ENCODE measurements around the gene VPS13D. TPM values are rescaled to one million over a fixed set of nuclear protein-coding genes. Genes with fewer than 3 reads are reported as not detected.

Gene VPS13D
- total RNA-seq, 1 donor from 2014 or later, result 33.6 TPM

DNA sequence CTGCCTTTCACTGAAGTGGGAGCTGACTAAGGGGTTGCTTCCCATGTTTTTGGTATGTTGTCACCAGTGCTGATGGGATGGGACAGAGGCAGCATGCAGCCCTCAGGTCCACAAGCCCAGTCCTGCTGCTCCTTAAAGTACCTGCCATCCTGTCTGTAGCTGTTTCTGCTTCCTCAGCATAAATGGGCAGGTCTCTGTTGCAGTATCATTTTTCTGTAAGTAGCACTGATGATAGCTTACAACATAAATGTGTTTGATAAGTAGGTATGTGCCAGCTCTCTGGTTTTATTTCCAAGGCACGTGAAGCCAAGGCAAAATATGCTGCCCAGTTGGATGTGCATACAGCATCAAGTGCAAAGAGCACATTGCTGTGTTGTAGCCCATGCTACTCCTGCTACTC lies 173.0 kb downstream of the VPS13D start:
- intact Hi-C loops (cut with micrococcal nuclease), result no loop called here
- Mint-ChIP-seq H3K9me3 (no peaks in the 10 kb centered on the region), H3K27me3 (ENCODE audit: insufficient read depth) (no peaks in the 10 kb centered on the region), H3K4me1 (ENCODE audit: low read depth) (peaks cover 37% of the 10 kb centered on the region), H3K36me3 (ENCODE audit: low read depth) (peaks cover 41% of the 10 kb centered on the region), H3K4me3 (no peak overlapping the region), H3K27ac (no peak overlapping the region)
- DNase-seq (ENCODE audit: low spot score), result no peak

DNA sequence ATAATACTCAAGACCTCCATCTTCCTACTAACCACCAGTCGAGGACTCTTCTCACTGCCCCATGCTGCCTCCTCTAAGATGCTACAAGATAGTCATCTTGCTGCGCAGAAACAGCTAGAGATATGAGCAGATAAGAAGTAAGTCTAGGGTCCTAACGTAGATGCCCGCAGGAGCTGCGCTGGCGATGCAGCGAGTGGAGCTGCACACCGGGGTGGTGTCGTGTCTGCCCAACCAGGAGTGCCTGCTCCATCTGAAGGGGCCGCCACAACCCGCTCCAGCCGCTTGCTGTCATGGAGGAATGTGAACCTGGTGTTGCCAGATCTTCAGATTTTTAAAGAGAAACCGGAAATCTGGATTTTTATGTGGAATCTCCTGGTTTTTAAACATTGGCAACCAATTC lies 175.1 kb downstream of the VPS13D start:
- Mint-ChIP-seq H3K27me3 (ENCODE audit: insufficient read depth) (no peaks in the 10 kb centered on the region), H3K27ac (no peak overlapping the region), H3K4me1 (ENCODE audit: low read depth) (peaks cover 31% of the 10 kb centered on the region), H3K36me3 (ENCODE audit: low read depth) (peaks cover 49% of the 10 kb centered on the region), H3K9me3 (peaks cover 4% of the 10 kb centered on the region), H3K4me3 (no peak overlapping the region)
- no peak for DNase-seq (ENCODE audit: low spot score)
- intact Hi-C loops (cut with micrococcal nuclease), result no loop called here

DNA sequence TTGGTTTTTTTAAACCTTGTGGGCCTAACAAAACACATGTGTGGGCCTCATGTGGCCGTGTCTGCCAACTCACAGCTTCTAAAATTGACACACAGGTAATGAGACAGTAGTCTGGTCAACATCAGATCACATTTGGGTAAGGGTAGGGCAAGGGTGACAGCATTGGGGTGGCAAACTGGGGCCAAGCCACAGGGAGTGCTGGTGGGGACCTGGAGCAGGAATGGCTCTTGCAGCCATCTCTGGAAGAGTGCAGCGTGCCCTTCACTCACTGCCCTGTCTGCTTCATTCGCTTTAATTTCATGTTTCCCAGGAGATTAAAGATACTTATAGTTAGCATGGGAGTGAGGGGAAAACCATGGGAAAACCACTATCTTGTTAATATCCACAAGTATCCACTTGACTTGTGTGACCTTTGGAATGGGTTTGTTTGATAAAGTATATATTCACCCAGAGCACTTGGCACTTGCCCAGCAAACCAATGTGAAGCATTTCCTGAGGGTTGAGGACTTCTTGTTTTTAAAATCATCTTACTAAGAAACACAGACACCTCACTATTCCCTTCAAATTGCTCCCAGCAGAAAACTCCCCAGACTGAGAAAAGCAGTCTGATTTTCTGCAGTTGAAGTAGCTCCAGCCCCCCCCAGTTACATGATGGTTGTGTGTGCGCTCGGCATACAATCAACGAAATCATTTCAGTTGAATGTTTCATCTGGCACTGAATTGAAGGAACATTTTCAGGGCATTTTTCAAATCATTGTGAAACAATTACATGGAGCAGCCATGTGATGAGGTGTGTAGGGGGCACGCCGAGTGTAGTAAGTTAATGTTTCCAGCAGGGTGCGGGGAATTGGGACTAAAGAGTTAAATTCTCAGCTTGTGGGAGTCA lies 175.7 kb downstream of the VPS13D start:
- H3K9me3 Mint-ChIP-seq, result peaks cover 9% of the 10 kb centered on the region
- no peaks in the 10 kb centered on the region for H3K27me3 Mint-ChIP-seq (ENCODE audit: insufficient read depth)
- DNase-seq (ENCODE audit: low spot score), result no peak
- H3K4me3 Mint-ChIP-seq, result no peak overlapping the region
- no peak overlapping the region for H3K27ac Mint-ChIP-seq
- H3K4me1 Mint-ChIP-seq (ENCODE audit: low read depth), result peaks cover 26% of the 10 kb centered on the region
- H3K36me3 Mint-ChIP-seq (ENCODE audit: low read depth), result peaks cover 50% of the 10 kb centered on the region
- intact Hi-C loops (cut with micrococcal nuclease), result loop anchor here (2.0 kb wide), 1 partner anchor 43 kb away; no protein-coding TSS in a partner anchor

DNA sequence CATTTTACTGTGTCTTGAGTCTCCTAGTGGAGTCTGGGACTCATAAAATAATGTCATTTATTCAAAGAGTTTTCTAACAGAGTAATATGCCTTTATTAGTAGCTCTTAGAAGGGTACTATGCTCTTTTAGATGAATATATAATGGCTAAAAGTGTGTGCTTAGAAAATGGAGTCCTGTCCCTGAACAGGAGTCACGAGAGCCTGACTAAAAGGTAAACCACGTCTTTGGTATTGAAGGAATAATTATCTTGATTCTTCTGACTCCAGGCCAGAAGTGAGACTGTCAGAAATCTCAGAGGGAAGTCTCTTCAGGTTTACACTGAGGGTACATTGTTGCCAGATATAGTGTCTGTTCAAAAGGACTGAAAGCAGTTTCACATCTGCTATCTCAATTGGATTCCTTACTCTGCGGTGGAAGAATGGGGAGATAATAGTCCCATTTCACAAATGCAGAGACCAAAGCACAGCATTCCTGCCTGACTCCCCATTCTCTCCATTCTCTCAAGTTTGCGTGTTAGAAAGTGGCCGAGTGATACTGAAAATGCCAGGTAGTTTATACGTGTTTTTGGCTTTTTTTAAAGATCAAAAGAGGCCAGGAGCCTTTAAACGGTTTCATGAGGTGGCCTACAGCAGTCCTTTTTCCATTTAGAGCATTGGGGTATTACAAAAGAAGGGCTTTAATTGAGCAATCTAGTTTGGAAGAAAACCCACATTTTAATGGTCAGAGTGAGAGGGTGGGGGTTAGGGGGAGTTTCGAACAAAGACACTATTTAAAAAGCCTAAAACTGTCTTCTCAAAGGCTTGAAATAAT lies 176.6 kb downstream of the VPS13D start:
- no peak overlapping the region for H3K4me3 Mint-ChIP-seq
- H3K27ac Mint-ChIP-seq, result no peak overlapping the region
- H3K9me3 Mint-ChIP-seq, result peaks cover 16% of the 10 kb centered on the region
- peaks cover 49% of the 10 kb centered on the region for H3K36me3 Mint-ChIP-seq (ENCODE audit: low read depth)
- DNase-seq (ENCODE audit: low spot score), result no peak
- peaks cover 26% of the 10 kb centered on the region for H3K4me1 Mint-ChIP-seq (ENCODE audit: low read depth)
- intact Hi-C loops (cut with micrococcal nuclease), result loop anchor here (1.0 to 2.0 kb wide), 2 partner anchors 42 to 213 kb away; no protein-coding TSS in a partner anchor
- H3K27me3 Mint-ChIP-seq (ENCODE audit: insufficient read depth), result no peaks in the 10 kb centered on the region

DNA sequence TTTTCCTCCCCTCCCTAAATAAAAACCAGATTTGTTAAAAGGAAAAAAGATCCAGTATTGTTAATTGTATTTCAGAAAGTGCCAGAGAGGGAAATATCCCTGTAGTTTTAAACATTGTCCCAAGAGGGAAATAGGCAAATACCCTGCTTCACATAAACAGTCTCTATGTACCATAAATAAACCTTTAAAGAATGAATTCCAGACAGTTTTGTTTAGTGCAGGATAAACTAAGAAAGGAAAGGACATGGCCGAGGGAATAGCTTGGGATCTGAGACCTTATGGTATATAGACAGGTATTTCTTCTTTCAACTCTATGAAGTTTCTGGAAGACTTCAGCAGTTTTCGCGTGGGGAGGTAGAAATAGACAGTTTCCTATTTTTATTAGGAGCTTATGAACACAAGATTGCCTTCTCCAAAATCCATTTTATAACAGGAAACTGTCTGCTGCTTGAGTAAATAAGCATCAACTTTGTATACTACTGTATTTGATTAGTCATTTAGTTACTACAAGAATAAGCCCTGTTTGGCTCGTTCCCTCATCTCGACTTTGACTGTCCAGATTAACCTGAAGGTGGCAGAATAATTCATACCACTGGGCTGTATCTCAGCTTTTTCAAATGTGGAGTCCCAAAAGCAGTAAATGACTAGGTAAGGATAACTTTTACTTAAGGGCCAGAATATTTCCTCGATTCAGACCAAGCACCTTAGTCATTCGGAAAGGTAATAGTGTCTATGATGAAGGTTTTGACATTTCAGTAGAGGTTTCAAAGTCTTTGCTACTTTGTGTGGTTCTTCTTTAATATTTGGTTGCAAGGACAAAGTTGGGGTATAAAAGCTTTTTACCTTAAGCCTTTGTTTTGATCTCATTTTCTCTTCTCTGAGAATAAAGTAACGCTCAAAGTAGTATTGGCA lies 177.5 kb downstream of the VPS13D start:
- H3K4me3 Mint-ChIP-seq, result no peak overlapping the region
- H3K4me1 Mint-ChIP-seq (ENCODE audit: low read depth), result peaks cover 26% of the 10 kb centered on the region
- H3K36me3 Mint-ChIP-seq (ENCODE audit: low read depth), result peaks cover 55% of the 10 kb centered on the region
- no peak overlapping the region for H3K27ac Mint-ChIP-seq
- H3K9me3 Mint-ChIP-seq, result peaks cover 16% of the 10 kb centered on the region
- no peak for DNase-seq (ENCODE audit: low spot score)
- intact Hi-C loops (cut with micrococcal nuclease), result loop anchor here (1.0 to 2.0 kb wide), 2 partner anchors 41 to 212 kb away; no protein-coding TSS in a partner anchor
- H3K27me3 Mint-ChIP-seq (ENCODE audit: insufficient read depth), result no peaks in the 10 kb centered on the region

DNA sequence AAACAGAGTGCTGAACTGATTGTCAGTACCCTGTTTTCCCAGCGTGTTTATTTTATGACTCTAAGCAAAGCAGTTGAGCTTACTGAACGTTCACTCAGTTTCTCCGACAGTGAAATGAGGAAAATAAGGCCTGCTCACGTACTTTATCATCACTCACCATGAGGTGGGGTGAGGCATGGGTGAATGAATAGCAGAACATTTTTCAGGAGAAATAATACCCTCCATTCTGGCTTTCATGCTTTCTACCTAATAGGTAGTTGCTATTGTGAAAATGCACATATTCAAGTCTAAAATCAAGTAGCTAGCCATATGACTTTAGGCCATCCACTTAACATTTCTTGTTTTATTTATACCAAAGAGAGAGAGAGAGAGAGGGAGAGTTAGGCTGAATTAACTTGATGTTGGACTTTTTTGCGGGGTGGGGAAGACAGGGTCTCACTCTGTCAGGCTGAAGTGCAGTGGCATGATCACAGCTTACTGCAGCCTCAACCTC lies 178.2 kb downstream of the VPS13D start:
- Mint-ChIP-seq H3K9me3 (peaks cover 16% of the 10 kb centered on the region), H3K27me3 (ENCODE audit: insufficient read depth) (no peaks in the 10 kb centered on the region), H3K27ac (no peak overlapping the region), H3K36me3 (ENCODE audit: low read depth) (peaks cover 58% of the 10 kb centered on the region), H3K4me3 (no peak overlapping the region), H3K4me1 (ENCODE audit: low read depth) (peaks cover 26% of the 10 kb centered on the region)
- no peak for DNase-seq (ENCODE audit: low spot score)
- intact Hi-C loops (cut with micrococcal nuclease), result loop anchor here (1.0 to 2.0 kb wide), 2 partner anchors 41 to 211 kb away; no protein-coding TSS in a partner anchor

DNA sequence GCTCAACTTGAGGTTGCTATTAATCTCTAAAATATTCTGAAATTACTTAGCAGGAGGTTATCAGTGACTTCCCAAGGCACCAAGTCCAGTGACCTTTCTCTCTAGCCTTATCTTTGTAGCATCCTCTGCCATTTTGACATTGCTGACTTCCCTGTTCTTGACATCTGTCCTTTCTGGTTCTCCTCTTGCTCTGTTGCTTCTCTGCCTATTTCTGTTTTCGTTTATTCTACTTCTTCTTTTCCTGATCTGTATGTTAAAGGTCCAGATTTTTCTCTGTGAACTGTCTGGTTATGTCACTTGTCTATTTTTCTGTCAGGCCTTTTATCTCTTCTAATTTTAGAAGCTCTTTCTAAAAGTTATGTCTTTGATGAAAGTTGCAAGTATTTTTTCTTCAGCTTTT lies 178.8 kb downstream of the VPS13D start:
- Mint-ChIP-seq H3K27ac (no peak overlapping the region), H3K4me3 (no peak overlapping the region), H3K36me3 (ENCODE audit: low read depth) (peaks cover 56% of the 10 kb centered on the region), H3K4me1 (ENCODE audit: low read depth) (peaks cover 26% of the 10 kb centered on the region), H3K27me3 (ENCODE audit: insufficient read depth) (no peaks in the 10 kb centered on the region), H3K9me3 (peaks cover 16% of the 10 kb centered on the region)
- DNase-seq (ENCODE audit: low spot score), result no peak
- intact Hi-C loops (cut with micrococcal nuclease), result no loop called here

DNA sequence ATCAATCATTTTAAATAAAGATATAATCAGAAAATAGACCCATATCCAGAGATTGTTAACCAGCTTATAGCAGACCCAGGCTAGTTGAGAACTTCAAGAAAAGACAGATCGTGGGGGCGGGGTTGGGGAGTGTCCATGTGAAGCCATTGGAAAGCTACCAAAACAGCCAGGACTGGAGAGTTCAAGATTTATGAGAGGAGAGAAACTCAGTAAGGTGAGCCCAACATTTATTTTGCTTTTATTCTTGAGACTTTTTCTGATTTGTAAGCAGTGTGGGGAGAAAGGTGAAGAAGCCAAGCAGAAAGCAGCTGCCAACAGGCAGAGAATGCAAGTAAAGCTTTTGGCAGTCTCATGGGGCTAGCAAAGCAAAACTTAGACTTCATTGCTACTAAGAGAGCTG lies 179.9 kb downstream of the VPS13D start:
- peaks cover 53% of the 10 kb centered on the region for H3K36me3 Mint-ChIP-seq (ENCODE audit: low read depth)
- DNase-seq (ENCODE audit: low spot score), result no peak
- H3K4me3 Mint-ChIP-seq, result no peak overlapping the region
- no peaks in the 10 kb centered on the region for H3K27me3 Mint-ChIP-seq (ENCODE audit: insufficient read depth)
- no peak overlapping the region for H3K27ac Mint-ChIP-seq
- intact Hi-C loops (cut with micrococcal nuclease), result no loop called here
- peaks cover 16% of the 10 kb centered on the region for H3K9me3 Mint-ChIP-seq
- H3K4me1 Mint-ChIP-seq (ENCODE audit: low read depth), result peaks cover 31% of the 10 kb centered on the region

DNA sequence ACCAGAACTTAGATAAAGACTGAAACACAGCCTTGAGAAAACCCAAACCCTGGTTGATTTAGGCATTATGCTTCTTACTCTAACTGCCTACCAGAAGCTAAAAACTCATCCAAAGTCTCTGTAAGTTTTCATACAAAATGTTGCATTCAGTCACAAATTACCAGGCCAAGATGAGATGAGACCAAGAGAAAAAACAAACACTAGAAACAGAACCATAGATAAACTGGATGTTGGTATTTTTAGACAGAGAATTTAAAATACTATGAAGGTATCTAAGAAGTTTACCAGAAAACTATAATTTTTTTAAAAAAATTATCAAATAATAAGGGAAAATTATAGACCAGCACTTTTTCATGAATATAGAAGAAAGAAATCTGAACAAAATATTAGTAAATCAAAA lies 180.5 kb downstream of the VPS13D start:
- H3K4me3 Mint-ChIP-seq, result no peak overlapping the region
- no peak overlapping the region for H3K27ac Mint-ChIP-seq
- peaks cover 52% of the 10 kb centered on the region for H3K36me3 Mint-ChIP-seq (ENCODE audit: low read depth)
- H3K27me3 Mint-ChIP-seq (ENCODE audit: insufficient read depth), result no peaks in the 10 kb centered on the region
- intact Hi-C loops (cut with micrococcal nuclease), result no loop called here
- peaks cover 38% of the 10 kb centered on the region for H3K4me1 Mint-ChIP-seq (ENCODE audit: low read depth)
- DNase-seq (ENCODE audit: low spot score), result no peak
- H3K9me3 Mint-ChIP-seq, result peaks cover 16% of the 10 kb centered on the region

DNA sequence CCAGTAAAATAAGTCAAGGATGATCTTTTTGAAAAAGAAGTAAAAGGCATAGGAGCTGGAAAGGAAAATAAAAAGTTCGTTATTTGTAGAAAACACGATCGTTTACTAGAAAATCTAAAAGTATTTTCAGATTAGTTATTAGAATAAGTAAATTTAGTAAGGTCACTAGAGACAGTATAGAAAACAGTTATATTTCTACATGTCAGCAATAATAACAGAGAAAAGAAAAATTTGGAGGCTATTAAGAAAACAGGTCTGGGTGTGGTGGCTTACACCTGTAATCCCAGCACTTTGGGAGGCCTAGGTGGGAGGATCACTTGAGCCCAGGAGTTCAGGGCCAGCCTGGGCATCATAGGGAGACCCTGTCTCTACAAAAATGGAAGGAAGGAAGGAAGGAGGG lies 181.3 kb downstream of the VPS13D start:
- Mint-ChIP-seq H3K4me1 (ENCODE audit: low read depth) (peaks cover 36% of the 10 kb centered on the region), H3K9me3 (peaks cover 16% of the 10 kb centered on the region), H3K36me3 (ENCODE audit: low read depth) (peaks cover 48% of the 10 kb centered on the region), H3K27ac (no peak overlapping the region), H3K27me3 (ENCODE audit: insufficient read depth) (no peaks in the 10 kb centered on the region), H3K4me3 (no peak overlapping the region)
- intact Hi-C loops (cut with micrococcal nuclease), result no loop called here
- no peak for DNase-seq (ENCODE audit: low spot score)

DNA sequence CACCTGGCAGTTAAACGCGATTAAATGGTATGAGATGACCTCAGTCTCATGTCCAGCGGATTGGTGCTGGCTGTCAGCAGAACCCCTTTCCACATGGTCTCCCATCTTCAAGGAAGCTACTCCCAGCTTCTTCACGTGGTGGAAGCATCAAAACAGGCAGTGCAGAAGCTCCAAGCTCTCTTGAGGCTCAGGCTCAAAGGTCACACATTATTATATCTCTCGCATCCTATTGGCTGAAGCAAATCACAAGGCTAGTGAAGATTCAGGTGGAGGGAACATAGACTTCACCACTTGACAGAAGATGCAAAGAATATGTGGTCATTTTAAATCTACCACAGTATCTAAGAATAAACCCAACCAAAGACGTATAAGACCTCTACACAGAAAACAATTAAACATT lies 181.9 kb downstream of the VPS13D start:
- Mint-ChIP-seq H3K27me3 (ENCODE audit: insufficient read depth) (no peaks in the 10 kb centered on the region), H3K4me1 (ENCODE audit: low read depth) (peaks cover 34% of the 10 kb centered on the region), H3K36me3 (ENCODE audit: low read depth) (peaks cover 55% of the 10 kb centered on the region), H3K4me3 (no peak overlapping the region), H3K9me3 (peaks cover 16% of the 10 kb centered on the region), H3K27ac (no peak overlapping the region)
- DNase-seq (ENCODE audit: low spot score), result no peak
- intact Hi-C loops (cut with micrococcal nuclease), result no loop called here

DNA sequence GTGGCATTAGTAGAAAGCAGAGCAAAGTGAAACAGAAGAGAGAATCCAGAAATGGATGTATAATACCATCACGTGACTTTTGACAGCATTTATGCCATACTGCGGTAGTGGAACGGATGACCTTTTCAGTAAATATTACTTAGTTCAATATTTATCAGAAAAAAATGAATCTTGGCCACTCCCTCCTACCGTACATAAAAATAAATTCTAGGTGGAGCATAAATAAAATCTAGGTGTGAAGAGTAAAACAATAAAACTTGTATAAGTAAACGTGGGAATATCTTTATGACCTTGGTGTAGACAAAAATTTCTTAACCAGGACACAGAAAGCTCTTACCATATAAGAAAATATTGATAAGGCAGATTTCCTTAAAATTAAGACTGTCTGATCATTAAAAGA lies 182.6 kb downstream of the VPS13D start:
- Mint-ChIP-seq H3K4me3 (no peak overlapping the region), H3K27me3 (ENCODE audit: insufficient read depth) (no peaks in the 10 kb centered on the region), H3K36me3 (ENCODE audit: low read depth) (peaks cover 58% of the 10 kb centered on the region), H3K4me1 (ENCODE audit: low read depth) (peaks cover 31% of the 10 kb centered on the region), H3K27ac (no peak overlapping the region), H3K9me3 (peaks cover 16% of the 10 kb centered on the region)
- DNase-seq (ENCODE audit: low spot score), result no peak
- intact Hi-C loops (cut with micrococcal nuclease), result no loop called here

All from activated T-helper 1 cell treated with anti-CD3 and anti-CD28 coated beads, Interleukin-12 subunit alpha, Interleukin-12 subunit beta, Interleukin-2, Interleukin-4 antibody, amounts not matched to agents 30 ng/mL and 10 ng/mL and 1 ng/mL, durations not matched to agents 14 hours and 24 hours and 36 hours (primary cell).